SK-N-SH treated with all-trans-retinoic acid at 6 μM for 48 hours (cell line): ENCODE results near the gene RARRES1.

Experiments used
- CSDC2 ChIP-seq: fragments of 250-450 bp; sonication (Bioruptor Pico); IDR thresholded peaks from 2 replicates; pipeline ENCODE4 v1.5.0; 2020; ENCODE audit warnings: mild to moderate bottlenecking, moderate library complexity
- GLIS3 ChIP-seq: fragments of 250-450 bp; sonication (Bioruptor Pico); IDR thresholded peaks from 2 replicates; pipeline ENCODE4 v1.5.0; 2020; ENCODE audit warnings: mild to moderate bottlenecking, moderate library complexity
- ZFP3 ChIP-seq: fragments of 250-450 bp; sonication (Bioruptor Pico); IDR thresholded peaks from 2 replicates; pipeline ENCODE4 v1.5.0; 2020; ENCODE audit warnings: mild to moderate bottlenecking, moderate library complexity
- TF ChIP-seq, protein P1 (sequence below): fragments of 250-450 bp; sonication (Bioruptor Pico); IDR thresholded peaks from 2 replicates; pipeline ENCODE4 v1.8.0; 2020; ENCODE audit warnings: mild to moderate bottlenecking, moderate library complexity, borderline replicate concordance
- TF ChIP-seq, protein P2 (sequence below): fragments of 250-450 bp; sonication (Bioruptor Pico); IDR thresholded peaks from 2 replicates; pipeline ENCODE4 v1.5.1; 2021; ENCODE audit warnings: mild to moderate bottlenecking, moderate library complexity

DNA sequence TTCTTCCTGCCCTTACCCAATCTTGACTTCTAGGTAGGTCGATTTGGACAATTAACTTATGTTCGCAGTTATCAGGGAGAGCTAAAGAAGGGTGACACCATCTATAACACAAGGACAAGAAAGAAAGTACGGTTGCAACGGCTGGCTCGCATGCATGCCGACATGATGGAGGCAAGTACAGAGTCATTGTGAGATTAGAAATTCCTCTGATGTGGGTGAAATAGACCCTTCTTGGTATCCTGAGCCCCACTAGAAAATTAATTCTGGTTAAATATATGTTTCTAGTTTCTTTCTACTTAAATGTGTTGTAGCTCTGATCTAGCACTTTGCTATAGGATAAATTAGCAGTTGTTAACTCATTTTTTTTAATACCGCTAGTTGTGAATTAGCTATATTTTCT, 73.4 kb downstream of the RARRES1 start:
- TF ChIP-seq, protein P1, sequence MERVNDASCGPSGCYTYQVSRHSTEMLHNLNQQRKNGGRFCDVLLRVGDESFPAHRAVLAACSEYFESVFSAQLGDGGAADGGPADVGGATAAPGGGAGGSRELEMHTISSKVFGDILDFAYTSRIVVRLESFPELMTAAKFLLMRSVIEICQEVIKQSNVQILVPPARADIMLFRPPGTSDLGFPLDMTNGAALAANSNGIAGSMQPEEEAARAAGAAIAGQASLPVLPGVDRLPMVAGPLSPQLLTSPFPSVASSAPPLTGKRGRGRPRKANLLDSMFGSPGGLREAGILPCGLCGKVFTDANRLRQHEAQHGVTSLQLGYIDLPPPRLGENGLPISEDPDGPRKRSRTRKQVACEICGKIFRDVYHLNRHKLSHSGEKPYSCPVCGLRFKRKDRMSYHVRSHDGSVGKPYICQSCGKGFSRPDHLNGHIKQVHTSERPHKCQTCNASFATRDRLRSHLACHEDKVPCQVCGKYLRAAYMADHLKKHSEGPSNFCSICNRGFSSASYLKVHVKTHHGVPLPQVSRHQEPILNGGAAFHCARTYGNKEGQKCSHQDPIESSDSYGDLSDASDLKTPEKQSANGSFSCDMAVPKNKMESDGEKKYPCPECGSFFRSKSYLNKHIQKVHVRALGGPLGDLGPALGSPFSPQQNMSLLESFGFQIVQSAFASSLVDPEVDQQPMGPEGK (CRISPR knock-in tag) = no peak
- TF ChIP-seq CSDC2 (no peak), GLIS3 (CRISPR knock-in tag) (no peak), ZFP3 (CRISPR knock-in tag) (no peak)
- TF ChIP-seq, protein P2, sequence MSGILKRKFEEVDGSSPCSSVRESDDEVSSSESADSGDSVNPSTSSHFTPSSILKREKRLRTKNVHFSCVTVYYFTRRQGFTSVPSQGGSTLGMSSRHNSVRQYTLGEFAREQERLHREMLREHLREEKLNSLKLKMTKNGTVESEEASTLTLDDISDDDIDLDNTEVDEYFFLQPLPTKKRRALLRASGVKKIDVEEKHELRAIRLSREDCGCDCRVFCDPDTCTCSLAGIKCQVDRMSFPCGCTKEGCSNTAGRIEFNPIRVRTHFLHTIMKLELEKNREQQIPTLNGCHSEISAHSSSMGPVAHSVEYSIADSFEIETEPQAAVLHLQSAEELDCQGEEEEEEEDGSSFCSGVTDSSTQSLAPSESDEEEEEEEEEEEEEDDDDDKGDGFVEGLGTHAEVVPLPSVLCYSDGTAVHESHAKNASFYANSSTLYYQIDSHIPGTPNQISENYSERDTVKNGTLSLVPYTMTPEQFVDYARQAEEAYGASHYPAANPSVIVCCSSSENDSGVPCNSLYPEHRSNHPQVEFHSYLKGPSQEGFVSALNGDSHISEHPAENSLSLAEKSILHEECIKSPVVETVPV (CRISPR knock-in tag) = no peak
